GM18517 (cell line): ENCODE measurements around the gene SETD2.
"Not testable (repeated sequence)": the region's sequence is repeated elsewhere in the genome, so short reads cannot be mapped to it uniquely, and the experiment has no call there.

ENCODE experiments used
- ATAC-seq: cut with Tn5 transposase; IDR thresholded peaks from one replicate; pipeline ENCODE4 v1.9.1; 2021; ENCODE audit warnings: mild to moderate bottlenecking, moderate library complexity; ENCODE audit not compliant: unreplicated experiment

SETD2 gene

GRCh38 chr3:47108546-47108945, 55.4 kb downstream of the SETD2 start:
- no peak for ATAC-seq

- ATAC-seq = no peak
Observed at GRCh38 chr3:47104259-47104658, 59.7 kb downstream of the SETD2 start.

GRCh38 chr3:47103619-47104018, 60.3 kb downstream of the SETD2 start:
- no peak for ATAC-seq

GRCh38 chr3:47102081-47102600, 61.8 kb downstream of the SETD2 start:
- no peak for ATAC-seq

DNA sequence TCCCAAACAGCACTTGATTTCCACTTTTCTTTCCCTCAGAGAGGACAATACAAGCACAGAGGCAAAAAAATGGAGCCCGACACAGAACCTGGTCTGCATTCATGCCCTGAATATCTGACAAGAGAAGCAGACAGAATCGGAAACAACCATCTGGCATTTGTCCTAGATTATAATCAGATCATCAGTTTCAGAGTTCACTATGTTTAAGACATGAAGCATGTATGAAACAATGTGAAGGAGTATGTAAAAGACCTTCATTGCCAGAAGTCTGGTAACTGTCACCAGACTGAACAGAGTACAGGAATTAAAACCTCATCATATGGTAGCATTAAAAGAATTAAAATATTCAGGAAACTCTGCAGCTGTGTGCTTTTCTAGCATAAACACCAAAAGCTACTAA, 65.0 kb downstream of the SETD2 start:
- ATAC-seq = no peak

DNA sequence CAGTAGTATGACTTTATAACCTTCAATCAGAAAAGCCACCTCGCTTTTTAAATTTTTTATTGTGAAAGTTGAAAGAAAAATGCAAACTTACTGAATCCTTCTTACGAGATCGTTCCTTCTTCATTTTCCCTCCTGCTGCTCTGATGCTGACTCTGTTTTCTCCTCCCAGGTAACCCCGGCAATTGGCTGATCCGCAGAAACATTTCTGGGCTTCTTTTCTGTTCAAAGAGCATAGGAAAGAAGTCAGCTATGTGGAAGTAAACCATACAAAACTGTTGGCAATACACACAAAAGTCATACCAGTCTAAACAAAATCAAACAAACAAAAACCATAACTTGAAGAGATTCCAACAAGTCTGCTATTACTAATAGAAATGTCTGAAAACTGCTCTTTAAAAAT, 66.0 kb downstream of the SETD2 start:
- ATAC-seq = no peak

DNA sequence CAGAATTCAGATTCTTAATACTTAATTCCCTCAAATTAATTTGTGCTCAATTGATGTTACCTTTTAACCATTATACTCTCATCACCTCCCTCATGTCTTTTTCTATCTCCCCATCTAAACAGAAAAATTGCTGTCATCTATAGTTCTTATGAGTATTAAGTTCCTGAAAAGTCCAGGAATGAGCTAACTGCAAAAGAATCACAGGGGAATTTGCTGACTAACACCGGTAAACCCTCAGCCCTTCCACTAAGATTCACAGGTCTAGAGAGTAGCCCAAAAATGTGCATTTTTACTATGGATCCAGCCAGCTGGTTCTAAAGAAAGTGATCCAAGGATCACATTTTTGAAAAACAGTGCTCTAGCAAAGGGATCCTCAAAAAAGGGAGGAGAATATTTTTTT, 67.0 kb downstream of the SETD2 start:
- no peak for ATAC-seq

DNA sequence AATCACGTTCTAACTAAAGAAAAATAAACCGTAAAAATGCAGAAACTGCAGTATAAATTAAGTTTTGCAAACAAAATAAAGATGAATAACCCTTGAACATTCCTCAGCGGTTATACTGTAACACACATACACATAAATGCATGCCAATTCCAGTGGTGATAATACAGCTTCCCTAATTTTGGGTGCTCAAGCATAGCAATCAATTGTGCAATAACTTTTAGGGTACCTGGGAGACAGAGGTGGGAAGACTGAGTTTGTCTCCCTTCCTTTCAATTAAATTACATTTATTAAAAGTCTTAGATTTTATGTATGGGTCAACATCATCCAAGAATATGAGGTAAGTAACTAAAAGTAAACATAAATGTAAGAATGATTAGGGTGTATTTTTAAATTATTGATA, 71.8 kb downstream of the SETD2 start:
- ATAC-seq = no peak

DNA sequence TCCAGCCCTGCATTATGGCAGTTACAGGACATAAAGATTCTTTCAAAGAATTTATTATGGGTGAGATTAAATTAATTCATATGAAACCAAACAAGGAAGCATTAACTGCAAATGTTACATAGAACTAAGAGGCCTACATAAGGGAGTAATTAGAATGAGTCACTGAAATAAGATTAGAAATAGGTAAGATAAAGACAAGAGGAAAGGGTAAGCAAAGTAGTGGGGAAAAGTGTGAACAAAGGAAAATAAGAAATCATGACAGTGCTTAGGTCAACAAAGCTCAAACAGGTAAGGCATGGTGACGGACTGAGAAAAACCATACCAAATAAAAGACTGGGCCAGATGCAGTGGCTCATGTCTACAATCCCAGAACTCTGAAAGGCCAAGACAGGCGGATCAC, 74.3 kb downstream of the SETD2 start:
- no peak for ATAC-seq

- ATAC-seq = no peak
Observed at GRCh38 chr3:47086071-47086470, 77.8 kb downstream of the SETD2 start.

DNA sequence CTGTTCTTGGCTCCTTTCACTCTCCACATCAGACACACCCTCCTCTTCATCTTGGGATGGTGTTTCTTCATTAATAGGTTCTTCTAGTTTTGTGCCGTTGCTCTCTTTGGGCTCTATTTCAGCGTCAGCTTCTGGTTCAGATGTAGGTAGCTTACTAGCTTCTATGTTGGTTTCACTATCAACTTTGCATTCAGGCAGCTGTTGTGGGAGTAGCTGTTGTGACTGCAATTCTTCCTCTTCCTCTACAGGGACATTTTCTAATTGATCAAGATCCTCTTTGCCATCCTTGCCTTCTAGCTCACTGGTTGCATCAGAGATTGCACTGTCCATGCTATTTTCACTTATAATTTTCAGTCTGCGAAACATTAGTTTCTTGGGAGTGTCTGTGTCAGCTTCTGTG, 80.1 kb downstream of the SETD2 start:
- peak; percentile 59 for ATAC-seq

DNA sequence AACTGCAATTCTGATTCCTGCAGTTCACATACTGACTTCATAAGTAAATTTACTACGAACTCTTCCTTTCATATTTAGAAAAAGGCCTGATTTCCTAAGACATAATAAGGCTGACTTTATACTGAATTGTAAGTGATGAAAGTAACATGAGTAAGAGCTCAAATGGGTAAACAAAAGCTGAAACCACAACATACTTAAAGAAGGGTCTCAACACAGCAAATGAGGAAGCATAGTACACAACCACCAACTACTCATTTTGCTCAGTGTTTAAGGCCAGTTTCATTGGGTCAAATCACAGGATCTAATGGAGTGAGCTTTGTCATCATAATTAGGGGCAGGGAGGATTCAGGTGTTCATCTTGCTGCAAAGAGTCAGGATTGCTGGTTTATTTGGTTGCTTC, 81.4 kb downstream of the SETD2 start:
- no peak for ATAC-seq

- ATAC-seq = no peak
Observed at GRCh38 chr3:47079432-47079831, 84.5 kb downstream of the SETD2 start.

DNA sequence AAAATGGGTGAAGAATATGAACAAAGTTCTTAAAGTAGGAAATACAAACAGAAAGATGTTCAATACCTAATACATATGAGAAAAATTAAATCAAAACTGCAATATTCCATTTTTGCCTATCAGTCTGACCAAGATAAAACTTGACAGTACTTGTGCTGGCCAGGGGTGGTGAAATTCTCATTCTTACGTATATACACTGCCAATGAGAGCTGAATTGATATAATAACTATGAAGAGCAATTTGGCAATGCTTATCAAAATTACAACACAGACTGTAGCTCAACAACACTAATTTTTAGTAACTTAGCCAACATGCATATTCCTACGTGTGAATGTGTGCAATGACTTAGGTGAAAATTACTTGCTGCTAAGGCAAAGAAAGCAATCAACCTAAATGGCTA, 90.2 kb downstream of the SETD2 start:
- ATAC-seq = no peak

DNA sequence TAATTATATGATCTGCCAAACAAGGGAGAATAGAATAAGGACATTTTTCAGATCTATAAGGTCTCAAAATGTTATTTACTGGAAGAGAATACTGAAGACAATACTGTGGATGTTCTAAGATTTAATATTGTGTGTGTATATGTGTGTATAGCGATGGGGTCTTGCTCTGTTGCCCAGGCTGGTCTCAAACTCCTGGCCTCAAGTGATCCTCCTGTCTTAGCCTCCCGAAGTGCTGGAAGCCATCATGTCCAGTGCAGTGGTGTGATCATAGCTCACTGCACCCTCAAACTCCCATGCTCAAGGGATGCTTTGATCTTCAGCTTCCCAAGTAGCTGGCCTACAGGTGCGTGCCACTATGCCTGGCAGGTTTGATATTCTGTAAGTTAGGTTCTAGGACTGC, 93.1 kb downstream of the SETD2 start:
- no peak for ATAC-seq

DNA sequence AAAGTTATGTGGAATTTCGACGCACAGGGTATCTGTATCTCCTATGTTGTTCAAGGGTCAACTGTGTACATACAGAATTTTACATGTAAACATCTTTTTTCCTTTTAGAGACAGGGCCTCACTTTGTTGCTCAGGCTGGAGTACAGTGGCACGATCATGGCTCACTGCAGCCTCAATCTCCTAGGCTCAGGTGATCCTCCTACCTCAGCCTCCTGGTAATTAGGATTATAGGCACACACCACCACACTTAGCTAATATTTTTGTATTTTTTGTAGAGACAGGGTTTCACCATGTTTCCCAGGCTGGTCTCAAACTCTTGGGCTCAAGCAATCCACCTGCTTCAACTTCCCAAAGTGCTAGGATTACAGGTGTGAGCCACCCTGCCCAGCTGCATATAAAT, 97.7 kb downstream of the SETD2 start:
- not testable (repeated sequence) for ATAC-seq

DNA sequence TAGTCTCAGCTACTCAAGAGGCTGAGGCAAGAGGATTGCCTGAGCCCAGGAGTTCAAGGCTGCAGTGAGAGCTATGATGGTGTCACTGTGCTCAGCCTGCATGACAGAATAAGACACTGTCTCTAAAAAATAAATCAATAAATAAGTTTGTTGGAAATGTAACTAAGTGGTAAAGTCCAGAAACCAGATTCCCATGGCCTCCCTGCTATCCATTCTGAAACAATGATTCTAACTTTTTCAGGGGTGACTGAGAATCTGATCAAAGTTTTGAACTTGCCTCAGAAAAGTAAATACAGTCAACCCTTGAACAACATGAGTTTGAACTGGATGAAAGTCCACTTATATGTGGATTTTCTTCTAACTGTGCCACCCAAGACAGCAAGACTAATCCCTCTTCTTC, 98.2 kb downstream of the SETD2 start:
- no peak for ATAC-seq

DNA sequence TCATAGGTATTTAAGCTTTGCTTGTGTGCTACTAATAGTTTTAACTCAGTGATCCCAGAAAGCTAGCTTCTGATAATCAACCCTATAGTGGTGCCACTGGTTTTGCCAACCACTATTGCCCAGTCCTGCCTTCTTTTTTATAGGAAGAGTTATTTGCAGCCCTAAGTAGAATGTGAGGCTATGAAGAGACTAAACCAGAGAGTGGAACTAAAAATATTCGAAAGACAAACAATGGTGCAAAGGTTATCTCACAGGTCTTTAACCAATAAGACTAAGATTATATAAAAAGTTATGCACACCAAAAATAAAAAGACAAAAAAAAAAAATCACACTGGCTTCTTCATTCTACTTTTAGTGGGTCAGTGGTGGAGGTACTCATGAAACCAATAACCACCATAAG, 98.9 kb downstream of the SETD2 start:
- no peak for ATAC-seq

GRCh38 chr3:47057212-47057671, 106.7 kb downstream of the SETD2 start:
- ATAC-seq = no peak

- no peak for ATAC-seq
Observed at GRCh38 chr3:47056705-47057104, 107.2 kb downstream of the SETD2 start.

- no peak for ATAC-seq
Observed at GRCh38 chr3:47054412-47054811, 109.5 kb downstream of the SETD2 start.

GRCh38 chr3:47047673-47048072, 116.2 kb downstream of the SETD2 start:
- ATAC-seq = no peak

GRCh38 chr3:47047069-47047468, 116.8 kb downstream of the SETD2 start:
- no peak for ATAC-seq
